GM18907 (cell line): ENCODE results near the gene LGR4.

Experiments used
- ATAC-seq: cut with Tn5 transposase; IDR thresholded peaks from one replicate; pipeline ENCODE4 v1.9.1; 2021; ENCODE audit warnings: mild to moderate bottlenecking, moderate library complexity; ENCODE audit not compliant: unreplicated experiment

The LGR4 gene

DNA sequence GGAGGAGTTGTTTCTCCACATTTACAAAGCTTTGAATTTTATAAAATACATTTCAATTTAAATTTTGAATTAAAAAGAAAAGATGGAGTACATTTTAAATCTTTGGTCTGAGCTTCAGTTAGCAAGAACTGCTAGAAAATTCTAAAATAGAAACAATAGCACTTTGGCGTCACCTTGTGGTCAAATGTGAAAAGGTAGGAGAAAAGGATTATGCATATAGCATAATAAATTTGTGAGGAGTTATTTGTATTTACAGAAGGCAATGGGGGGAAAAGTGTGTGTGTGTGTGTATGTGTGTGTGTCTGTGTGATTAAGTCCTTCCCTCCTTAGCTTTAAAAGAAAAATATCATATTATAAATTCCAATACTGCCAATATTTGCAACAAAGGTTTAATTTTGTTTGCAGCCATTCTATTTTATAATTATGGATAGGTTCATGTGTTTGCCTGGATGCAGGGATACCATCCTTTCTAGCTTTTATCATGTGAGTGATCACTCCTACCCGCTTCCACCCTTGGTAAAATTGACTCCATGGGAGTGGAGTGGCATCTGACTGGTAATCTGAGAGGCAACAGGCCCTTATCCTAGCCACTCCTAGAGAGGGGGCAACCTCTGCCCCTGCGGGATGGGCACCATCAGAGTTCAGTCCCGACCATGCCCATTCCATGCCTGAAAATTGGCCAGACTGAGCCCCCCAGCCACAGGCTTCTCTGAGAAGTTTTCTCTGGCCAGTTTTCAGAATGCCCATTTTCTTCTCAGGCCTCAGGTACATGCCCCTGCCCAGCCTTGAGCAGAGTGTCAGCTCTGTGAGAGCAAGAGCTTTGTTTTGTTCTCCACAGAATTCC, 13.6 kb upstream of the LGR4 start:
- ATAC-seq, result peak; percentile 72

DNA sequence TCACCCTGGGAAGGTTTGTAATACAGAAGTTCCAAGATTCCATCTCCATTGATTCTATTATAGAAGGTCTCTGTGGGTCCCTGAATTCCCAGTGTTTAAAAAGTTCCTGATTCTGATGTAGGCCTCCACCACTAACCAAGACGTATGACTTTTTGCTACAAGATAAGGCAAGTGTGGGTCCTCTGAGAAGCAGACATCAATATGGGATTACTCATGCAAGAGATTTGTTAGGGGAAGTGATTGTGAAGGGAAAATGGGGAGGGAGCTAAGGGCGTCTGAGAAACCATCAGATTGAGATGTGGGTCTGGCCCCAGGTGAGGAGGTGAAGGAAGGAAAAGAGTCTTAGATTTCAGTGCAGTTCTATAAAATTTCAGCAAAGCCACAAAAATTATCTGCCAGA, 10.2 kb upstream of the LGR4 start:
- ATAC-seq, result no peak

DNA sequence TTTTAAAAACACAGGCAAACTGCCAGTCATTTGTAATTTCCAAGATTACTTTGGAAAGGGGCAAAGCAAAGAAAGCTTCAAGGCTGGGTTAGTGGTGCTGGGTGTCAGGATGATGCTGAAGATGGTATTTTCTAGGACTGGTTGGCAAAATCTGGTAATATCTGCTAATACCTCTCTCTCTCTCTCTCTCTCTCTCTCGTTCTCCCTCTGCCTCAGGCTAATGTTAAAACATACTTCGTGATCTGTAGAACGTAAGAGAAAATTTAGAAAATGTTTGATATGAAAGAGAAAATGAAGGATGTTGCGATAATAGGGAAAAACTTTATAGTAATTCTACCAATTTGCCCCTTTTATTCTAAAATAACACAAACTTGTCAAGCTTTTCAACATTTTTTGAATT, 9.4 kb upstream of the LGR4 start:
- no peak for ATAC-seq

DNA sequence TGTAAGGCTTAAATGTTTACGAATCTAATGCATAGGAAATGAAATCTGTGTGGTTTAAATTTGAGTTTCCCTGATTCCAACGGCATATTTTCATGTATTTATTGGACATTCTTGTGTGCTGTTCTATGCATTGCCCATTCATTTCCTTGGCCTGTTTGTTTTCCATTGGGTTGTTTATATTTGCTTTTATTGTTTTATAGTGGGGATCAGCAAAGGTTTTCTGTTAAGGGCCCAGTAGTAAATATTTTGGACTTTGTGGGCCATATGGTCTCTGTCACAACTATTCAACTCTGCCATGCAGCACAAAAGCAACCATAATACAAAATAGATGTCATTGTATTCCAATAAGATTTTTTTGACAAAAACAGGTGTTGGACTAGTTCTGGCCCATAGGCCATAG, 5.2 kb upstream of the LGR4 start:
- no peak for ATAC-seq

DNA sequence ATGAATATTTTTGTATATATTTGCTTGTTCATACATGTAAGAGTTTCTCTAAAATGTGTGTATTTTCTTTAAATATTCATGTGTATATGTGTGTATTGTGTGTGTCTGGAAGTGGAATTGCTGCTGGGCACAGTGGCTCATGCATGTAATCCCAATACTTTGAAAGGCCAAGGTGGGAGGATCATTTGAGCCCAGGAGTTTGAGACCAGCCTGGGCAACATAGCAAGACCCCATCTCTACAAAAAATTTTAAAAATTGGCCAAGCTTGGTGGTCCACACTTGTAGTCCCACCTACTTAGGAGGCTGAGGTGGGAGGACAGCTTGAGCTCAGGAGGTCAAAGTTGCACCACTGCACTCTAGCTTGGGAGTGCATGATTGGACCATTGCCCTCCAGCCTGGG, 4.7 kb upstream of the LGR4 start:
- no peak for ATAC-seq

DNA sequence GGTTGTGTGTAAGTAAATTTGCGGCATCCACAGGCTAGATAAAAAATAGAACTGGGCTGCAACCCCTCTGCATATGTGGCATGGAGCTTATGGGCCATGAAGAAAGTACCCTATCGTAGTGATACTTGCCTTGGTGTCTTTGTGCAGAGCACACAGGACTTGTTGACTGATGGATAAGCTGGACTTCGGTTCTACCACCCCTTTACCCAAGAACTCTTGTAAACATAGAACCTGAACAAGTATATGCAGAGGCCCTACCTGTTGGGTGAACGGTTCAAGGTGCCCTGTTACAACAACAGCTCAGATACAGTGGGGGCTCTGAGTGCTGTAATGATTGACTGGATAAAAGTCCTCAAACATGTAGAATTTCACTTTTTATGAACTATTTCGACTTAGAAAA, 3.0 kb upstream of the LGR4 start:
- no peak for ATAC-seq

DNA sequence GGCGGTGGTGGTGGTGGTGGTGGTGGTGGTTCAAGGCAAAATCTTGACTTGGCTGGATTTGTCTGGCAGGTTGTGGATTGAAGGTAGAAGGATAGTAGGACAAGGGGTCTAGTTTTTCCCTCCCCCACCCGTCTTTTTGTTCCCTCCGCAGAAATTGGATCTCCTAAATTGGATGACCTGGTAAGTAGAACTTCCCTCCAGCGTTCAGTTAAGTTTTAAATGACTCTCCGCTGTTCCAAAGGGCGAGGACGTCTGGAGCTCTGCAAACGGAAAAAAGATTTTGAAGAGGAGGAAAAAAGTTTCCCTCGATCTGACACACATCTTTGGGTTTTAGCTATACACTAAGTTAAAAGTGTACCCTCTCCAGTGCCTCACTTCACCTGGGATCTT, 422 bp upstream of the LGR4 start:
- no peak for ATAC-seq

DNA sequence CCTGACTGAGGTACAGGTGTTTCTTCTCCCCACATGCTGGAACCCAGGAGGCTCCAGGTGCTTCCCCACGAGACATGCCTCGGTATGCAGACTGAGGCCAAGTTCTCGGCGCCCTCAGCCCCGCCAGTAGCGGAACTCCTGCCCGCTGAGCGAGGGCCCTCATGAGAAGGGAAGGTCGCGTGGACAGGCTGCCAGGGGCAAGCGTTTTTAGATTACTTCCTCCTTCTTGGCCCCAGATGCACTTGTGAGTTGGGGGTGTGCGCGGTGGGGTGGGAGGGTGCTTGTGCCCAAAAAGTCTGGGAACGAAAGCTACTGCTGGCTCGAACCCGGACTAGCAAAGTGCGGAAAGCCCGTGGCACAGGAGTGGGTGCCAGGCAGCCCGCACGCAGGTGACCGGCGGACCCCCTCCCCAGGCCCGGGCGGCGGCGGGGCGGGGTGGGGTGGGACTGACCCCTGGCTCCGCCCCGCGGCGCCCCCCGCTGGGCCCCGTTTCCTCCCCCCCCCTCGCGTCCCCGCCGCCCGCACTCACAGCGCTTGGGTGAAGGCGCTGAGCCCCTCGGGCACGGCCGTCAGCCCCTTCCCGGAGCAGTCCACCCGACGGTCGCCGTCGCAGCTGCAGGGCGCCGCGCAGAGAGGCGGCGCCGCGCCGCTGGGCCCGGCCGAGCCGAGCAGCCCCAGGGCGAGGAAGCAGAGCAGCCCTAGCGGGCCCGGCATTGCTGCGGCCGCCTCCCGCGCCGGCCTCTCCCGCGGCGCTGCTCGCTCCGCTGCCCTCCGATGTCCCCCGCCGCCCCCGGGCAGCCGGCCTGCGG, 797 bp downstream of the LGR4 start:
- peak; percentile 55 for ATAC-seq

DNA sequence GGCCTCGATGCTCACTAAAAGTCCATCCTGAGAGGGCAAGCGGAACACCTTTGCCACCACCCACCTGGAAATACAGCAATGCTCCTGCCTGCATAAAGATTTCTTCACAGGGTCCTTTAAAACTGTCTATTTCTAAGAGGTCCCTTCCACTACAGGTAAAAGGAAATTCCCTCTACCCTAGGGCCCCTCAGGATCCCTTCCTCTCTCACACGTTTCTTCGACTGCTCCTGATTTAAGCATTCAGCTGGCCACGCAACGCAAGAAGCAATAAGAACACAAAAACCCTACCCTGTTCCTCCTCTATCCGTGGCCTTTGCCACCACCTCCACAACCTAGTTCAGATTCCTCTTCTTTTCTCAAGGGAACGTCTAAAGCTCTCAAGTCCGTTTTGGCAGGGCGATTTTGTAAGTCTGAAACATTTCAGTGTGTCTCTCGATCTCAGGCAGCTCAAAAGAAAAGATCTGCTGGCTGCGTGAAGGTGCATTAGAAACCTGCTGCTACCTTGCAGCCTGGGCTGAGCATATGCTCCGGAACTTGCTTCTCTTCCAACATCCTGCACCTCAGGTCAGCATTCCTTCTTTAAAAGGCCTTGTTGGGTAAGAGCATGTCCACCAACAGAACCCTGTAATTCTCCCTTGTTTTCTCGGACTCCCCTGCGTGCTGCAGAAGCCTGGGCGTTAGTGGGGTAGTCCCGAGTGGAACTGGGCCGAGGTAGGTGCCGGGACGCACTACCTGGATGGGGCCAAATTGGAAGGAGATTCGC, 1.6 kb downstream of the LGR4 start:
- peak; percentile 7 for ATAC-seq

DNA sequence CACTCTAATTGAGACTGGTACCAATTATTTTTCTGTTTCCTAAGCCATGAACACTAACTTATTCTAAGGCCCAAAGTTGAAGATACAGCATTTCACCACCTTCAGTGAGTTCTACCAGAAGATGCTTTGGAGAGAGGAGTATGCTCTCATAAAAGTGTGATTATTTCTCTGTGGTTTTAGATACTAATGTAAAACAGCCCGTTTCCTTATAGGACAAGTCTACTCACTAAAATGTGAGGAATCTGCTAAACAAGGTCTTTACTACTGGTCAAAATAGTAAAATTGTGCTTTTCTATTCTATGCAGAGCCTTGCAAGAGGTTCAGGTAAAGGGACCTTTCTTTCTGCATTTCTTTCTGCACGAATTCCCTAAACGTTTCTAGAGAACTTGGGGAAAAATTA, 2.4 kb downstream of the LGR4 start:
- no peak for ATAC-seq

DNA sequence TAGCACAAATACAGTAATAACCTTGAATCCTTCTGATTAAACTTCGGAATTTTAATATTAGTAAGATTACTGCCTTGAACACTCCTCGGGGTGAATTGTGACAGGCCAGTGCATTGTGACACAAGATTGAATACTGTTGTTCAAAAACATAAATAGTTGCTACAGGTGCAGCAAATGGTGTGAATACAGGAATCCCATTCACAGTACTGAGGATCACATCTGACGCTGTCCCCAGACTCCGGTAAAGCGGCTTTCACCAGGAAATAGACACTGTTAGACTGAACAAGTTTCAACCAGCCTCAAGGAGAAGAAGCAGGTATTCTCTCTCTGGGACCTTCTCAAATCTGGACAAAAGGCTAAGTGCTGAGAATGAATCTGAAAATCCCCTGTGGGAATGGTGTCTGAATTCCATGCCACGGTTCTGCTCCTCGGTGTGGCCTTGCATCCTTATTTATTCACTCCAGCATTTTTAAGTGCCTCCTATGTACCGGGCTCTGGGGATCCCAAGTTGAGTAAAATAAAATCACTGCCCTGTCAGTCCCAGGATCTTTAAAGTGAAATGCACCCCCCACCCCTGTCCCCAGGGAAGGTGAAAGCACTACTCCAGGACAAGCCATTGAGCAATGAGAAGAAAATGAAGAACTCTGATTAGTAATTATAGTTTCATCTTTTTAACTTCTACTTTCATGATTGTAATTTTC, 3.4 kb downstream of the LGR4 start:
- no peak for ATAC-seq

DNA sequence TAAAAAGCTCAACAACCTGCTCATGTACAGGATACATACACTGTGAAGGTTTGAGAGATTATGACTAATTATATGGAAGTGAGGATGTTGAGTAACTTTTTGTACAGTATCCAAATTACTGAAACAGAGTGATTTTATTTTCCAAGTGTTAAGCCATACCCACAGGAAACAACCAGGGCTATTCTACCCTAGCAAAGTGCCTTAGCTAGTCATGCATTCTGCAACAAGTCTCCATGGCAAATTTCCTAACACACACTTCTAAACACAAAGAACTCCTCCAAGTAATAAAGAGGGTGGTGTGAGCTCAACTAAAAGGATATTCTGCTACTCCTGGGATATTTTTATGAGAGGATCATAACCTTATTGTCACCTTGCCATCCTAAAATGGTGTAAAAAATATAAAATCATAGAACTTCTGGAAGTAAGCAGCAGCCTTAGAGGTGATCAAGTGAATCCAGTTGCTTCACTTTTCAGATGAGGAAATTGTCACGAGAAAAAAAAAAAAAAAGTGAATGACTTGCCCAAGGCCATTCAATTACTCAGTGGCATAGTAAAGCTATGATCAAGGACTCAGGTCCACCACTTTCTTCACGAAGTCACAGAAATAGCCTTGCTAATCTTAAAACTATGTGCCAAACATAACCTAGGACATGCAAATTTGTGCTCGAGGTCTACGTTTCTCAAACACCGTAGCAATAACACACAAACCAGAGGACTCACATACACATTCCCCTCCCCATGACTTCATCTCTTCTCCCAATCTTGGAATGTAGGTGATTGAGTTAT, 4.2 kb downstream of the LGR4 start:
- no peak for ATAC-seq

DNA sequence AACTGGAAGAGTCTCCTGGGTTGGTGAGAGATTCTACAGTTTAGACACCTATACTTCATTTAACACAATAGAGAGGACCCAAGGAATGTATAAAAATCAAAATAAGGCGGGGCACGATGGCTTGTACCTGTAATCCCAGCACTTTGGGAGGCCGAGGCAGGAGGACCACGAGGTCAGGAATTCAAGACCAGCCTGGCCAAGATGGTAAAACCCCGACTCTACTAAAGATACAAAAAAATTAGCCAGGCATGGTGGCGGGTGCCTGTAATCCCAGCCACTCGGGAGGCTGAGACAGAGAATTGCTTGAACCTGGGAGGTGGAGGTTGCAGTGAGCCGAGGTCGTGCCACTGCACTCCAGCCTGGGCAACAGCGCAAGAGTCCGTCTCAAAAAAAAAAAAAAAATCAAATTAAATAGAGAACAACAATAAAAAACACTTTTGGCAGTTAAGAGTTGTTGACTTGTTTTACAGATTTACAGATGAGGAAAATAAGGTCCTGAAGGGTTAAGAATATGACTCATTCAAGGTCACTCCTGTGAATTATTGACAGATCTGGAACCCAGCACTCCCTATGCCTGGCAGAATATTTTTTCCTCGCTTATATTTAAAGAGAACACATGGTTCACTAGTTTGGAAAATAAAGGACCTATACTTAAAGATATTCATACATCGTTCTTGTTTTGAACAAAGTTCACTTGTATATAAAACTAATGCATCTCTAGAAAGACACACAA, 5.2 kb downstream of the LGR4 start:
- ATAC-seq, result no peak

DNA sequence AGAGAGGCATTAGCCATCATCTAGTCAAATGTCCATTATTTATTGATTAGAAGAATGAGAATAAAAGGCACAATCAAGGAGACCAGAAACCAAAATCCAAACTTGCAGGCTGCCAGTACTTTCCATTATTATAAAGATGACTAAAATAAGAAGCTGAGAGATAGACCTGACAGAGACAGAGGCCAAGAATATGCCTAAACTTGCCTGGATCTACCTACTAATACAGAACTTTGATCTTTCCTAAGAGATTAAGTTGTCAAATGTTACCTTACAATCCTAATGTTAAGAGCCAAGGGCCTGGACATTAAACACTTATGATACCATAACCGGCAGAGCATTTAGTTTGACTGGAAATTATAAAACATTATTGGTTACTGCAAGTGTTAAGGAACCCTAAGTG, 6.2 kb downstream of the LGR4 start:
- ATAC-seq, result no peak

DNA sequence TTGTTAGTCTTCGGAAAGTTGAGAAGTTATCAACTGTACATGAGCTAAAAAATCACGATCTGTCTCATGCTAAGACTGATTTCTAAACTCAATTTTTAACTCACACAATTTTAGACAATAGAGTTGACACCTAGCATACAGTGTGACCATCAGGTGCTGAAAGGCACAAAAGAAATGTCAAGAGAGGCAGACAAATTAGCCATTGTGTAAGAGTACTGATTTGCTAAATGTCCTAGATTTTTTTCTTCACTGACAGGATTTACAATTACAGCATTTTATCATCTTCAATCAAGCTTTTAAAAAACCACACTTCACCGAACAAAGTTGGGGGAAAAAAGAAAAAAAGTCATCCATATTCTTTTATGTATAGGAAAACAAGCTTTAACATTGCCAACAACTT, 7.0 kb downstream of the LGR4 start:
- no peak for ATAC-seq

DNA sequence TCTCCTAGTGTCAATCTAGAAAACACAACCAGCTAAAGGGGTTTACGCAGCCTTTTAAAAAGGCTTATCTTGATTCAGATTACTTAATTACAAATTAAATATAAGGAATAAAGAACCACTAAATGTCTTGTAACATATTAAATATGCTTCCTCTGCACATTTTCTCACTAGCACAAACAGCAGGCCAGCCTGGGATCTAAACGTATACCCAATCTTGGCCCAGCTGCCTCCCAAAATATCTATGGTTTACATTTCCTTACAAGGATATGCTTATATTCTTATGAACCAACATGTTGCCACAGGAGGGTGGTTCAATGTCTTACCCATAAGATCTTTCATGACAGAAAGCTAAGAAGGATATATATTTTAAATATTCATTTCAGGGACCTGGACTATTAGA, 7.7 kb downstream of the LGR4 start:
- ATAC-seq, result no peak

DNA sequence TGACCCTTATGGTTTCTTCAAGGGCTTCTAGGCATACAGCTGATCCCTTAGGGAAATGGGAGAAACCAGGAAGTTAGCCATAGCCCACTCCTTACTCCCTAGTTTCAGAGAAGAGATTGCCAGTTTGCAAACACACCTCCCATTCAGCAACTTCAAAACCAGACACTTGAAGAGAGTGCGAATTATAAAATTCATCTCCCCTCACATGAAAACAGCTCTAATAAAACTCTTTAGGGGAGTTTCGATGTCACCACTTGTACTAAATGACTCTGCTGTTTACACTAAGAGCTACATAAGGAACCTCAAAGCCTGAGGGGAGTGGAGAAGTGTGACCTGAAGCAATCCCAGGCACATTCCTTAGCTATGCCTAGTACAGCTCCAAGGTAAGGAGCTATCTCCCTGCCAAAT, 8.3 kb downstream of the LGR4 start:
- ATAC-seq, result no peak

DNA sequence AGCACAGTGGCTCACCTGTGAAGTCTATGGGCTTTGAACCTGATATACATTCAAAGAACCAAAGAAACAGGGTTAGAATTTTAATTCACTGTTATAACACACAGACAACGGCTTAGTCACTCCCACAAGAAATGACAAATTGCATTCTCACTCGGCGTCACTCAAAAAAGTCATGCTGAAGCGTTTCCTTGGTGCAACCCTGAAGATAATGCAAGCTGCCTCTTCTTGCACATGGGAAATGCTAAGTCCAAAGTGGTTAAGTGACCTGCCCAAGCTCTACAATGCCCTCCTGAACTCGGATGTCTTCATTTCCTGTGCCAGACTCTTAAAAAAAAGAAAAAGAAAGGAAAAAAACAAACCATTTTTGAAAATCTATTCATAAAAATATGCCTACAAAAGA, 10.0 kb downstream of the LGR4 start:
- no peak for ATAC-seq

DNA sequence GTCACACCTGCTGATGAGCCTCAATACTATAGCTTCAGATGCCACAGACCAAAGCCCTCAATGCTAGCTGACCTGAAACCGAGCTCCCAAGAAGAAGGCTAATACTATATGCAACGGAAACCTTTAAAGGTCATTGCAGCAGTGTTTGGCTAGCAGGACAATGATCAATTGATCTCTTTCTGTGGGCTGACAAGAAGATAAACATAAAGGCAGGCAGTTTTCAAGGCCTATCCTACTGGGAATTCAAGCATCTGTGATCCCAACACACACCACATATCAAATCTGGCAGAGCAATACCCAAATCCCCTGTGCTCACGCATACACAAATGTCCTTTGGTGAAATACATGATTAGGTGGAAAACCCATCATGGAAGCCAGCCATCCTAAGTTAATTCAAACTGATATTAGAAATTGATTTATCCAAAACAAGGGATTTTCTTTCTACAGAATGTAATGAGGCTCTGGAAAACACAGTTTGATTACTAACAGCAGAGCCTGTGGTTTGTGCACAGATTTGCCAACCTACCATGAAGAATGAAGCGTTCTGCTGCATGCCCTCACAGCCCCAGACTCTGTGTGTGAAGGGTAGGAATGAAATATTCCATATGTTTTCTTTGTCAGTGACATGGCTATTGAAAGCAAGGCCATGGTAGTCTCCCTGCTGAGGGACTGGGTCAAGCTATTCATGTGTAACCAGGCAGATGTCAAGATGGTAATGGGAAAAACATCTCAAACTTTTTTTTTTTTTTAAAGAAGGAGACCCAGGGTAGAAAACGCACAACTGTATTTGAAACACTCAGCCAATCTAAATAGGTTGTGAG, 12.2 kb downstream of the LGR4 start:
- ATAC-seq, result no peak
